Measurements from ENCODE around the gene BMPR1B. TPM values are rescaled to one million over a fixed set of nuclear protein-coding genes. Genes with fewer than 3 reads are reported as not detected.

Gene BMPR1B
- total and polyA plus RNA-seq, 2 of the 4 experiments (the other 2 are of a cell fraction): 0.24 to 0.90 TPM

DNA sequence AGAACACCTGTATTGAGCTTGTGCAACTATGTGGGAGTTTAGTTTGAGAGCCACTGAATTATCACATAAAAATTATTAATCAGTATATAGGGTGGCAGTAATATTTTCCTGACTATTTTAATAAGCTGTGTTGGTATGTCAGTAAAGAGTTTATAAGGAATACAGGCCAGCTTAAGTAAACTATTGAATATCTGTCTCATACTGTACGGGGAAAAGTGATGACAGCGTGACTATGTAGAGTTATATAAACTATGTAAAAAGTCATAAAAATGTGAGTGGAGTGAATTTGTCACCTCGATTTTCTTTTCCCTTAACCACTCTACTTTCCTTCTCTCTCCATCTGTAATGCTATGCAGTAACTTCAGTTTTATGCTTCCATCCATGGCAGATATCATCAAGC, 250.2 kb downstream of the BMPR1B start:
- no peaks in the 10 kb centered on the region for H3K4me1 ChIP-seq (ENCODE audit: control insufficient read depth, insufficient read depth, low read length)
- H3K27me3 ChIP-seq (ENCODE audit: control insufficient read depth, insufficient read depth, low read length): peaks cover 2% of the 10 kb centered on the region; the same call in 1 of the 2 replicates
- no peaks in the 10 kb centered on the region for H3K79me1 ChIP-seq (ENCODE audit: low read depth in 1 of 2, low read length in 2 of 2)
- no peak overlapping the region for H2AK9ac ChIP-seq (replicated peaks; ENCODE audit: low read depth, low read length, poor library complexity)
- no peak overlapping the region for H4K5ac ChIP-seq (ENCODE audit: low read depth, low read length)
- no peak overlapping the region for H4K8ac ChIP-seq (ENCODE audit: low read depth in 2 of 2, low read length in 2 of 2)
- dilution Hi-C loops (cut with HindIII; ENCODE audit: low sequenced_read_pairs, unreplicated experiment) (no loop called here), intact Hi-C loops (cut with micrococcal nuclease) (no loop called here), in situ Hi-C loops (cut with MboI; ENCODE audit: low sequenced_read_pairs) (no loop called here)
- no peak overlapping the region for H3K4ac ChIP-seq (ENCODE audit: low read depth, low read length)
- no peak overlapping the region for H2BK120ac ChIP-seq (ENCODE audit: low read depth, low read length)
- H3K18ac ChIP-seq (ENCODE audit: low read depth, low read length): no peak overlapping the region
- H3K27ac ChIP-seq (ENCODE audit: insufficient read depth, low read length): no peak overlapping the region
- no peak for ATAC-seq (ENCODE audit: low read depth)
- TF ChIP-seq RFX5 (IDR thresholded peaks at IDR 0.05; ENCODE audit: low read depth, low read length) (no peak), MXI1 (IDR thresholded peaks at IDR 0.05; ENCODE audit: borderline replicate concordance, low read depth, low read length) (no peak), RAD21 (IDR thresholded peaks at IDR 0.05; ENCODE audit: low read length) (no peak), CEBPB (IDR thresholded peaks at IDR 0.05; ENCODE audit: low read depth, low read length) (no peak), BHLHE40 (IDR thresholded peaks at IDR 0.05; ENCODE audit: low read depth, low read length) (no peak)
- no peak overlapping the region for H3K14ac ChIP-seq (replicated peaks; ENCODE audit: low read depth, low read length)
- H2BK20ac ChIP-seq (ENCODE audit: low read depth, low read length): no peak overlapping the region
- no peaks in the 10 kb centered on the region for H3K36me3 ChIP-seq (ENCODE audit: control insufficient read depth, insufficient read depth, low read length)
- H3K23ac ChIP-seq (ENCODE audit: low read depth, low read length): no peak overlapping the region
- no CpG with 5 or more reads among the region's 3 CpGs for WGBS, 2 experiments (ENCODE audit: extremely low coverage in 2 of 2, insufficient read length in 1 of 2)
- H3K9ac ChIP-seq (ENCODE audit: low read depth, low read length): no peak overlapping the region
- H3K56ac ChIP-seq (ENCODE audit: extremely low read depth, insufficient read depth, low read length): no peak overlapping the region
- H3K4me3 ChIP-seq (ENCODE audit: insufficient read depth, low read depth, low read length): no peak overlapping the region
- CTCF ChIA-PET: no interaction called here
- no peak overlapping the region for H3K4me2 ChIP-seq (ENCODE audit: low read depth, low read length)
- no peak overlapping the region for H2AK5ac ChIP-seq (ENCODE audit: low read depth, low read length)
- no peak overlapping the region for H2BK15ac ChIP-seq (ENCODE audit: low read depth, low read length)
- DNase-seq: no peak
- H2BK5ac ChIP-seq (ENCODE audit: low read depth, low read length, poor library complexity, severe bottlenecking): no peak overlapping the region
- no peaks in the 10 kb centered on the region for H3K9me3 ChIP-seq (ENCODE audit: control insufficient read depth, insufficient read depth, low read length)
- no peak overlapping the region for H2AFZ ChIP-seq (replicated peaks; ENCODE audit: low read length, poor library complexity)
- H4K20me1 ChIP-seq (ENCODE audit: insufficient read depth, low read length): no peaks in the 10 kb centered on the region
- BruUV-seq (replicated peaks): no TSS peak
- H4K91ac ChIP-seq (ENCODE audit: insufficient read depth, low read depth, low read length): no peak overlapping the region
- POLR2A ChIA-PET (ENCODE audit: unreplicated experiment): no interaction called here
- H3K9me1 ChIP-seq (ENCODE audit: insufficient read depth, low read length): 0 out of 2 replicates have a peak, but pooled peaks cover 2% of the 10 kb centered on the region

Measured in IMR-90 (cell line).